Parathyroid adenoma (tissue), 2 donors: ENCODE measurements around the gene ESRRB.

Experiments used
- H2AFZ ChIP-seq: fragments of 300-600 bp; sonication (generic); one replicate; pipeline ENCODE4 v1.7.0; 2017; ENCODE audit warnings: antibody characterized with exemption, mild to moderate bottlenecking
- H3K27ac ChIP-seq: fragments of 300-600 bp; sonication (generic); one replicate; pipeline ENCODE4 v1.7.0; 2017
- H3K27me3 ChIP-seq: fragments of 300-600 bp; sonication (generic); one replicate; pipeline ENCODE4 v1.7.0; 2017; ENCODE audit warnings: low read length; ENCODE audit not compliant: control insufficient read depth, insufficient read depth
- H3K36me3 ChIP-seq: fragments of 300-600 bp; sonication (generic); one replicate; pipeline ENCODE4 v1.7.0; 2017; ENCODE audit warnings: low read length; ENCODE audit not compliant: control insufficient read depth, insufficient read depth
- H3K4me1 ChIP-seq: fragments of 300-600 bp; sonication (generic); one replicate; pipeline ENCODE4 v1.7.0; 2017; ENCODE audit warnings: control low read depth
- H3K4me2 ChIP-seq: fragments of 300-600 bp; sonication (generic); one replicate; pipeline ENCODE4 v1.7.0; 2017; ENCODE audit warnings: low read length
- H3K4me3 ChIP-seq: fragments of 300-600 bp; sonication (generic); one replicate; pipeline ENCODE4 v1.7.0; 2017; ENCODE audit warnings: low read depth, low read length
- H3K79me2 ChIP-seq: fragments of 300-600 bp; sonication (generic); one replicate; pipeline ENCODE4 v1.7.0; 2017; ENCODE audit warnings: control low read depth
- H3K9ac ChIP-seq: fragments of 300-600 bp; sonication (generic); one replicate; pipeline ENCODE4 v1.7.0; 2017; ENCODE audit warnings: mild to moderate bottlenecking
- H3K9me3 ChIP-seq: fragments of 300-600 bp; sonication (generic); one replicate; pipeline ENCODE4 v1.7.0; 2017; ENCODE audit warnings: low read length; ENCODE audit not compliant: control insufficient read depth
- TF ChIP-seq, protein P1 (sequence below): fragments of 300-600 bp; sonication (generic); IDR thresholded peaks from one replicate; pipeline ENCODE4 v1.7.0; 2017; ENCODE audit warnings: antibody characterized with exemption, mild to moderate bottlenecking
- donor health status: primary hyperparathyroidism.

The ESRRB gene

DNA sequence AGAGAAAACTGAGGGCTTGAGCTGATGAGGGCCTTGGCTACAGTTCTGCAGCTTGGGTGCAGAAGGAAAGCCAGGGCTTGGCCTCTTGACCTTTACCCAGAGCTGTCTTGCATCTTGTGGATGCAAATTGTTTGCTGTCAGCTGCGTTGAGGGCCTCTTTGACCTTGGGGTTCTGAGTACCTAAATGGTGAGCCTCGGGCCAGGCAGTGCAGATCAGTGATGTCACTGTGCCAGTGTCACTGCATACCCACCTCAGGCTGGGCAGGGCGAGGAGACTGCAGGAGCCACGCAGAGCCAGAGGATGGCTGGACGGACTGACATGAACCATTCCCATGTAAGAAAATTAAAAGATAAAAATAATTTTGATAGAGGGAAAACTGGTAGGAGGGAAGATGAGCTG is 18.6 kb downstream of the ESRRB start:
- no peak overlapping the region for H3K4me3 ChIP-seq
- TF ChIP-seq, protein P1, sequence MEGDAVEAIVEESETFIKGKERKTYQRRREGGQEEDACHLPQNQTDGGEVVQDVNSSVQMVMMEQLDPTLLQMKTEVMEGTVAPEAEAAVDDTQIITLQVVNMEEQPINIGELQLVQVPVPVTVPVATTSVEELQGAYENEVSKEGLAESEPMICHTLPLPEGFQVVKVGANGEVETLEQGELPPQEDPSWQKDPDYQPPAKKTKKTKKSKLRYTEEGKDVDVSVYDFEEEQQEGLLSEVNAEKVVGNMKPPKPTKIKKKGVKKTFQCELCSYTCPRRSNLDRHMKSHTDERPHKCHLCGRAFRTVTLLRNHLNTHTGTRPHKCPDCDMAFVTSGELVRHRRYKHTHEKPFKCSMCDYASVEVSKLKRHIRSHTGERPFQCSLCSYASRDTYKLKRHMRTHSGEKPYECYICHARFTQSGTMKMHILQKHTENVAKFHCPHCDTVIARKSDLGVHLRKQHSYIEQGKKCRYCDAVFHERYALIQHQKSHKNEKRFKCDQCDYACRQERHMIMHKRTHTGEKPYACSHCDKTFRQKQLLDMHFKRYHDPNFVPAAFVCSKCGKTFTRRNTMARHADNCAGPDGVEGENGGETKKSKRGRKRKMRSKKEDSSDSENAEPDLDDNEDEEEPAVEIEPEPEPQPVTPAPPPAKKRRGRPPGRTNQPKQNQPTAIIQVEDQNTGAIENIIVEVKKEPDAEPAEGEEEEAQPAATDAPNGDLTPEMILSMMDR, result no peak
- no peaks in the 10 kb centered on the region for H3K36me3 ChIP-seq

GRCh38 chr14:76395161-76395560 is 19.2 kb downstream of the ESRRB start:
- H3K9ac ChIP-seq, result no peak overlapping the region
- no peaks in the 10 kb centered on the region for H3K4me1 ChIP-seq
- no peak overlapping the region for H3K4me3 ChIP-seq
- no peak overlapping the region for H3K27ac ChIP-seq
- TF ChIP-seq, protein P1, result no peak
- no peaks in the 10 kb centered on the region for H3K36me3 ChIP-seq
- no peak overlapping the region for H2AFZ ChIP-seq
- H3K79me2 ChIP-seq, result no peaks in the 10 kb centered on the region
- no peak overlapping the region for H3K4me2 ChIP-seq
- H3K27me3 ChIP-seq, result no peaks in the 10 kb centered on the region
- no peaks in the 10 kb centered on the region for H3K9me3 ChIP-seq

More for the DNA sequence above, 18.6 kb downstream of the ESRRB start:
- H3K4me1 ChIP-seq, result no peaks in the 10 kb centered on the region
- no peaks in the 10 kb centered on the region for H3K9me3 ChIP-seq
- no peak overlapping the region for H3K9ac ChIP-seq
- no peaks in the 10 kb centered on the region for H3K27me3 ChIP-seq
- H3K27ac ChIP-seq, result no peak overlapping the region
- H3K79me2 ChIP-seq, result no peaks in the 10 kb centered on the region
- H3K4me2 ChIP-seq, result no peak overlapping the region
- no peak overlapping the region for H2AFZ ChIP-seq

DNA sequence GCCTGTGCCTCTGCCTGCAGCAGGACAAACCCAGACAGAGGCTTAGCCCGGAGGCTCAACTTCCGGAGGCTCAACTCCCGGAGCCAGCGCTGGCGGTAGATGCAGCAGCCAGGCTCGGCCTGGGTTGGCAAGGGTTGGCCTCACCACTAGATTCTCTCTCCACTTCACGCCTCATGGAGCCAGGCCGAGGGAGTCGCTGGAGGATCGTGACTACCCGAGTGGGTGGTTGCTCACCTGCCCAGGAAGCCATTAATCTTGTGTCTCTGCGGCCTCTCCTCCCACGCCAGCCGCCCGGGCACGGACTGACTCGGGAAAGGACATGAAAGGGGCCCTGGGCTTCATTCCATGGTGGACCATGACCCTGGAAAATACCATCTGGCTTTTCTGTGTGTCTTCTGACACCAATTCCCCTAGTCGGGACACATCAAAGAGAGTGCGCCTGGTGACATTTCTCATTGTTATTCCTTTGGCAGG is 20.8 kb downstream of the ESRRB start:
- TF ChIP-seq, protein P1, result no peak
- Histone ChIP-seq H3K4me3 (no peak overlapping the region), H3K4me1 (no peaks in the 10 kb centered on the region), H3K4me2 (no peak overlapping the region), H2AFZ (no peak overlapping the region), H3K9me3 (no peaks in the 10 kb centered on the region), H3K27ac (no peak overlapping the region), H3K36me3 (no peaks in the 10 kb centered on the region), H3K79me2 (no peaks in the 10 kb centered on the region), H3K9ac (no peak overlapping the region), H3K27me3 (no peaks in the 10 kb centered on the region)

- TF ChIP-seq, protein P1, result no peak
Measured at GRCh38 chr14:76405627-76406026, 29.7 kb downstream of the ESRRB start.

GRCh38 chr14:76407449-76408150 is 31.7 kb downstream of the ESRRB start:
- Histone ChIP-seq H3K4me2 (no peak overlapping the region), H3K36me3 (no peaks in the 10 kb centered on the region), H3K79me2 (no peaks in the 10 kb centered on the region), H3K9me3 (no peaks in the 10 kb centered on the region), H2AFZ (no peak overlapping the region), H3K4me3 (no peak overlapping the region), H3K9ac (no peak overlapping the region), H3K4me1 (no peaks in the 10 kb centered on the region), H3K27ac (no peak overlapping the region), H3K27me3 (no peaks in the 10 kb centered on the region)
- TF ChIP-seq, protein P1, result no peak

More at GRCh38 chr14:76405627-76406026, 29.7 kb downstream of the ESRRB start:
- H3K27me3 ChIP-seq, result no peaks in the 10 kb centered on the region
- no peaks in the 10 kb centered on the region for H3K9me3 ChIP-seq
- no peak overlapping the region for H3K4me3 ChIP-seq
- H3K9ac ChIP-seq, result no peak overlapping the region
- H3K4me1 ChIP-seq, result no peaks in the 10 kb centered on the region
- H3K27ac ChIP-seq, result no peak overlapping the region
- H3K79me2 ChIP-seq, result no peaks in the 10 kb centered on the region
- no peaks in the 10 kb centered on the region for H3K36me3 ChIP-seq
- H3K4me2 ChIP-seq, result no peak overlapping the region
- H2AFZ ChIP-seq, result no peak overlapping the region
